A673 (cell line): Measurements from ENCODE around the gene CAMKK2. TPM values are rescaled to one million over a fixed set of nuclear protein-coding genes. Genes with fewer than 3 reads are reported as not detected.

Experiments used
- BruUV-seq: library from RNA; stranded (reverse); fragments of 400-500 nt; replicated peaks from 2 replicates; lab custom pipeline; 2021; lab: Mats Ljungman, UMichigan
- CTCF ChIA-PET: fragments of 300-600 bp; sonication (Branson Sonifier 250); formaldehyde crosslinking; loops from one replicate; lab custom pipeline; 2022; ENCODE audit warnings: antibody characterized with exemption; lab: Charles Lee
- POLR2A ChIA-PET: fragments of 300-600 bp; sonication (Branson Sonifier 250); formaldehyde crosslinking; loops from one replicate; lab custom pipeline; 2022; ENCODE audit warnings: antibody characterized with exemption; ENCODE audit not compliant: low non-redundant PET; lab: Charles Lee
- DNase-seq: peaks from one replicate; pipeline ENCODE4 v3.0.0-alpha.2; 2015; ENCODE audit warnings: low spot score
- H3K27ac ChIP-seq: fragments of 200-600 bp; sonication (generic); 2 replicates; pipeline ENCODE4 v1.5.1; 2016; ENCODE audit warnings: mixed run types, low read depth, mild to moderate bottlenecking, mixed read lengths, antibody characterized with exemption, low read length; ENCODE audit not compliant: poor library complexity, severe bottlenecking
- H3K27me3 ChIP-seq: fragments of 200-600 bp; sonication (generic); replicated peaks from 2 replicates; pipeline ENCODE4 v1.6.1; 2017; ENCODE audit warnings: mixed run types, low read depth, mild to moderate bottlenecking, mixed read lengths, antibody characterized with exemption, low read length; ENCODE audit not compliant: insufficient read depth, poor library complexity
- H3K36me3 ChIP-seq: fragments of 200-600 bp; sonication (generic); 2 replicates; pipeline ENCODE4 v1.6.1; 2016; ENCODE audit warnings: mixed run types, mild to moderate bottlenecking, mixed read lengths, antibody characterized with exemption, low read length; ENCODE audit not compliant: insufficient read depth, poor library complexity, severe bottlenecking
- H3K4me1 ChIP-seq: fragments of 200-600 bp; sonication (generic); 2 replicates; pipeline ENCODE4 v1.6.1; 2017; ENCODE audit warnings: mixed run types, mild to moderate bottlenecking, mixed read lengths, antibody characterized with exemption, low read length; ENCODE audit not compliant: insufficient read depth, poor library complexity, severe bottlenecking
- H3K4me3 ChIP-seq: fragments of 200-600 bp; sonication (generic); 2 replicates; pipeline ENCODE4 v1.5.1; 2016; ENCODE audit warnings: low read depth, mixed run types, mild to moderate bottlenecking, mixed read lengths, low read length; ENCODE audit not compliant: poor library complexity, severe bottlenecking
- H3K9me3 ChIP-seq: fragments of 200-600 bp; sonication (generic); 2 replicates; pipeline ENCODE4 v1.6.1; 2016; ENCODE audit warnings: mixed run types, low read depth, mild to moderate bottlenecking, mixed read lengths, antibody characterized with exemption, low read length; ENCODE audit not compliant: poor library complexity, severe bottlenecking
- EZH2 ChIP-seq: fragments of 200-600 bp; sonication (generic); IDR thresholded peaks from 2 replicates; pipeline ENCODE4 v1.6.1; 2017; ENCODE audit warnings: borderline replicate concordance, low read depth, mild to moderate bottlenecking, mixed read lengths, antibody characterized with exemption, low read length; ENCODE audit not compliant: poor library complexity, severe bottlenecking
- intact Hi-C: fragments of 100-400 bp; cut with micrococcal nuclease; formaldehyde crosslinking; loops from one replicate; pipeline ENCODE4 v1.10.0; 2022; ENCODE audit not compliant: unreplicated experiment
- total RNA-seq: library from RNA; stranded (reverse); gene quantifications from 2 replicates; pipeline ENCODE4 v1.2.3, GENCODE V29; 2021
- TF ChIP-seq, protein P1 (sequence below): fragments of 300-800, 200-600 bp; sonication (generic); conservative IDR thresholded peaks from 2 replicates; pipeline ENCODE4 v1.5.1; 2017; ENCODE audit warnings: low read depth, mild to moderate bottlenecking, antibody characterized with exemption, low read length, moderate library complexity, mixed read lengths

Gene CAMKK2
- total RNA-seq, 1 experiment from 2014 or later, result 33.0 TPM

DNA sequence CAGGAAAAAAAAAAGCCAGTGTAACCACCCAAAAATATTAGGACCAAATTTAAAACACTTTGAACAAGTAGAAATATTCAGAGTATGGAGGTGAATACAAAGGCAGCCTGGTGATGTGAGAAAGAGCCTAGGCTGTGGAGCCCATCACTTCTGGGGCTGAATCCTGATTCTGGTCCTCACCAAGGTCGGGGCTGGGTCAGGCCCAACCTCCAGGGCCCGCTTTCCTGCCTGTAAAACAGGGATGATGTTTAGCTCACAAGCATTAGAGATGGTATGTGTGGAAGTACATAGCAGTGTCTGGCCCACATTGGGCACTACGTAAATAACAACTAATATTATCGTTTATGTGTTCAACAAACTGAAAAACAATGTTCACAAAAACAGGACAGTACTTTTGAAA is 7.8 kb upstream of the CAMKK2 start:
- DNase-seq, result no peak
- peaks cover 9% of the 10 kb centered on the region for H3K36me3 ChIP-seq
- TF ChIP-seq EZH2, result no peak
- TF ChIP-seq, protein P1, sequence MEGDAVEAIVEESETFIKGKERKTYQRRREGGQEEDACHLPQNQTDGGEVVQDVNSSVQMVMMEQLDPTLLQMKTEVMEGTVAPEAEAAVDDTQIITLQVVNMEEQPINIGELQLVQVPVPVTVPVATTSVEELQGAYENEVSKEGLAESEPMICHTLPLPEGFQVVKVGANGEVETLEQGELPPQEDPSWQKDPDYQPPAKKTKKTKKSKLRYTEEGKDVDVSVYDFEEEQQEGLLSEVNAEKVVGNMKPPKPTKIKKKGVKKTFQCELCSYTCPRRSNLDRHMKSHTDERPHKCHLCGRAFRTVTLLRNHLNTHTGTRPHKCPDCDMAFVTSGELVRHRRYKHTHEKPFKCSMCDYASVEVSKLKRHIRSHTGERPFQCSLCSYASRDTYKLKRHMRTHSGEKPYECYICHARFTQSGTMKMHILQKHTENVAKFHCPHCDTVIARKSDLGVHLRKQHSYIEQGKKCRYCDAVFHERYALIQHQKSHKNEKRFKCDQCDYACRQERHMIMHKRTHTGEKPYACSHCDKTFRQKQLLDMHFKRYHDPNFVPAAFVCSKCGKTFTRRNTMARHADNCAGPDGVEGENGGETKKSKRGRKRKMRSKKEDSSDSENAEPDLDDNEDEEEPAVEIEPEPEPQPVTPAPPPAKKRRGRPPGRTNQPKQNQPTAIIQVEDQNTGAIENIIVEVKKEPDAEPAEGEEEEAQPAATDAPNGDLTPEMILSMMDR, result no peak
- intact Hi-C loops, result no loop called here
- no peaks in the 10 kb centered on the region for H3K4me1 ChIP-seq
- no peak overlapping the region for H3K4me3 ChIP-seq
- H3K27me3 ChIP-seq, result no peaks in the 10 kb centered on the region
- ChIA-PET CTCF (no interaction called here), POLR2A (no interaction called here)
- H3K9me3 ChIP-seq, result no peaks in the 10 kb centered on the region
- H3K27ac ChIP-seq, result no peak overlapping the region
- BruUV-seq, result no TSS peak

DNA sequence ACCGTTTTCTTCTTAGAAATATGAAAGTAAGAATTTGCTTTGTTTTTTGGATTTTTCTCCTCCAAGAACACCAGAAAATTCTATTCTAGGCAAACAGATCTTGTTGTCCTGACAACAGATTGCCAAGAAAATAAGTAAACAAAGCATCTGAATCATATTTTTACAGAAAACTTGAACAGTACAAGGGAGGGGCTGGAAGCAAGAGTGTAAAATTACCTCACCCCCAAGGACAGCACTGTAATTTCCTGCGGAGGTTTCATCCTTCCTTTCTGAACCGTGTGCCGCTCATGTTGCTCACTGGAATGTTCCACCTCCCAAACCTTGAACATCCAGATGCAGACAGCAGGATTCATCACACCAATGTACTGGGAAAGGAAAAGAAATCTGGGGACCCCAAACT is 5.4 kb upstream of the CAMKK2 start:
- Histone ChIP-seq H3K4me1 (peaks cover 10% of the 10 kb centered on the region), H3K9me3 (no peaks in the 10 kb centered on the region), H3K36me3 (no peaks in the 10 kb centered on the region), H3K27ac (no peak overlapping the region), H3K27me3 (no peaks in the 10 kb centered on the region), H3K4me3 (no peak overlapping the region)
- POLR2A ChIA-PET, result no interaction called here
- TF ChIP-seq EZH2, result no peak
- TF ChIP-seq, protein P1, result no peak
- DNase-seq, result no peak
- intact Hi-C loops, result no loop called here
- CTCF ChIA-PET, result no interaction called here
- BruUV-seq, result no TSS peak

DNA sequence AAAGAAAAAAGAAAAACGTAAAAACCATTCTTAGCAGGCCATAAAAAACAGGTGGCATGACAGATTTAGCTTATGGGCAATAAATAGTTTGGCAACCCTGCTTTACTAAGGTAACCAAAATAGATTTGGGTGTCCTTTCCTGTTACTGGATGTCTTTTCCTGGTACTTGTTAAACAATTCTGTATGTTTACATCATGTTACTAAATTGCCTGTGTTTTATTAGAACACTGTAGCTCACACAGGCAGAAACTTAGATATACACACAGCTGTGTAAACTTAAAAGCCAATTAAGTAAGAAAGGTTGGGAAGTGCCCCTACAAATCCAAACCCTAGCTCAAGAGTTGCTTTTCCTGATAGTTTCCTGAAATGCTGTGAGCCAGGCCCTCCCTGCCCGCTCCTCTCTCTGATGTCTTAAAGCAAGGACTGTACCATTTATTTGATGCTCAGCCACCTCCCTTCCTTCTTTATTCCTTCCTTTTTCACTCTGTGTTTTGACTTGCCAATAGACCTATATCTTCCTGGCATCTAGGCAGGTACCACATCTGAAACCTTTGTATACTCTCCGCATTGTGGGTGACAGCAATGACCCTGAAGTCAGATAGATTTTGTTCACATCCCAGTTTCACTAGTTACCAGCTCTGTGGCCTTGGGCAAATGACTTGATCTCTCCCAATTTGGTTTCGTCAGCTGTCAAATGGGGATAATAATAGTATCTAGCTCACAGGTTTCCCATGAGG is 3.7 kb upstream of the CAMKK2 start:
- Histone ChIP-seq H3K36me3 (no peaks in the 10 kb centered on the region), H3K4me1 (peaks cover 12% of the 10 kb centered on the region), H3K27ac (no peak overlapping the region), H3K27me3 (no peaks in the 10 kb centered on the region), H3K9me3 (no peaks in the 10 kb centered on the region), H3K4me3 (no peak overlapping the region)
- DNase-seq, result no peak
- intact Hi-C loops, result no loop called here
- TF ChIP-seq, protein P1, result no peak
- no peak for TF ChIP-seq EZH2
- BruUV-seq, result no TSS peak
- ChIA-PET POLR2A (no interaction called here), CTCF (no interaction called here)
